AG10803 (cell line): ENCODE results near the gene ACTN2.

Source experiments
- DNase-seq: peaks from one replicate; pipeline ENCODE4 v3.0.0; 2010; ENCODE audit warnings: low read depth
- H3K4me3 ChIP-seq: 2 replicates; pipeline ENCODE4 v1.5.1; 2011; ENCODE audit warnings: mild to moderate bottlenecking, low read length, control low read depth
- CTCF ChIP-seq: conservative IDR thresholded peaks from 2 replicates; pipeline ENCODE4 v1.5.1; 2011; ENCODE audit warnings: mild to moderate bottlenecking, low read length, control low read depth, inconsistent platforms

ACTN2 gene

GRCh38 chr1:236702791-236703394 lies 16.6 kb downstream of the ACTN2 start:
- TF ChIP-seq CTCF, result no peak
- no peak overlapping the region for H3K4me3 ChIP-seq
- no peak for DNase-seq

- TF ChIP-seq CTCF, result no peak
- no peak overlapping the region for H3K4me3 ChIP-seq
- no peak for DNase-seq
Measured at GRCh38 chr1:236705771-236706170, 19.5 kb downstream of the ACTN2 start.

GRCh38 chr1:236706183-236706582 lies 19.9 kb downstream of the ACTN2 start:
- TF ChIP-seq CTCF, result no peak
- DNase-seq, result no peak
- H3K4me3 ChIP-seq, result no peak overlapping the region

- no peak for TF ChIP-seq CTCF
- DNase-seq, result no peak
Measured at GRCh38 chr1:236710328-236710892, 24.1 kb downstream of the ACTN2 start.

GRCh38 chr1:236716160-236716559 lies 29.9 kb downstream of the ACTN2 start:
- no peak for TF ChIP-seq CTCF
- DNase-seq, result no peak
- H3K4me3 ChIP-seq, result no peak overlapping the region

More at GRCh38 chr1:236710328-236710892, 24.1 kb downstream of the ACTN2 start:
- no peak overlapping the region for H3K4me3 ChIP-seq

- no peak for TF ChIP-seq CTCF
Measured at GRCh38 chr1:236717811-236718210, 31.5 kb downstream of the ACTN2 start.

GRCh38 chr1:236718328-236718727 lies 32.0 kb downstream of the ACTN2 start:
- DNase-seq, result no peak
- no peak for TF ChIP-seq CTCF
- H3K4me3 ChIP-seq, result no peak overlapping the region

More at GRCh38 chr1:236717811-236718210, 31.5 kb downstream of the ACTN2 start:
- H3K4me3 ChIP-seq, result no peak overlapping the region
- DNase-seq, result no peak
